Fibroblast of villous mesenchyme (primary cell): ENCODE measurements around the gene KLHDC7B. TPM values are rescaled to one million over a fixed set of nuclear protein-coding genes. Genes with fewer than 3 reads are reported as not detected.

Experiments used
- DNase-seq: peaks from one replicate; pipeline ENCODE4 v3.0.0-alpha.2; 2010; ENCODE audit warnings: low read depth
- H3K4me3 ChIP-seq: 2 replicates; pipeline ENCODE4 v1.5.1; 2011; ENCODE audit warnings: low read depth, mild to moderate bottlenecking, low read length
- total RNA-seq: library from RNA; depleted of rRNA; stranded (reverse); fragments of >200 nt; gene quantifications from 2 replicates; pipeline ENCODE4 v1.2.3, GENCODE V29; 2012
- TF ChIP-seq, protein P1 (sequence below): IDR thresholded peaks from 2 replicates; pipeline ENCODE4 v1.5.1; 2012; ENCODE audit warnings: low read depth, mild to moderate bottlenecking, low read length; ENCODE audit not compliant: insufficient read depth

Gene KLHDC7B
- total RNA-seq, 1 donor: not detected

DNA sequence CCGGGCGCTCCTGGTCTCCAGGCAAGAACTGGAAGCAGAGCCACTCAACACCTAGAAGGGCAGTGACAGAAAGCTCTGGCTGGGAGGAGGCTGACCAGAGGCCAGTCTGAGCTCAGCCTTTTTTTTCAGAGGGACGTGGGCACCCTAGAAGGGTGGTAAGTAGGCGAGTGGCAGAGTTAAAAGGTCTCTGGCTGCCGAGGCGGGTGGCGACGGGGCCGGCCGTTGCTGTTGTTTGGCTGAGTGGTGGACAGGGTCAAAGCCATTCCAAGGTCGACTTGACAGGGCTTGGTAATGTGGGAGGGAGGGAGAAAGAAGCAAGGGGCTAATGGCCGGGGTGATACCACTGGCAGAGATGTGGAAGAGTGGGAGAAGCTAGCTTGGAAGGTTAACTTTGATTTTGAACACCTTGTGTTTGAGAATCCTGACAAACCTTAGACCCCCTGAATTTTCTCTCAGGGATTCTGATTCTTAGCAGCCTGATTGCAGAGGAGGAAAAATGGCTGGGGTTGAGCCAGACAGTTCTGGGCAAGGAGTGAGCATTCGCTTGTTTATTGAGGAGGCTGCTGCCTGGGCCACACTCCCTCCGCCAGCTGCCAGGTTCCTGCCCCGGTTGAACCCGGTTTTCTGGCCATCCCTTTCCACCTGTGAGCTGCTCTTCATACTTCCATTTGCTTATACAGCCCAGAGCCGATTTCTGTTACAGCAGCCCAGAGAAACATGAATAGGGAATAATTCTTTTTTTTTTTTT, 17.9 kb downstream of the KLHDC7B start:
- TF ChIP-seq, protein P1, sequence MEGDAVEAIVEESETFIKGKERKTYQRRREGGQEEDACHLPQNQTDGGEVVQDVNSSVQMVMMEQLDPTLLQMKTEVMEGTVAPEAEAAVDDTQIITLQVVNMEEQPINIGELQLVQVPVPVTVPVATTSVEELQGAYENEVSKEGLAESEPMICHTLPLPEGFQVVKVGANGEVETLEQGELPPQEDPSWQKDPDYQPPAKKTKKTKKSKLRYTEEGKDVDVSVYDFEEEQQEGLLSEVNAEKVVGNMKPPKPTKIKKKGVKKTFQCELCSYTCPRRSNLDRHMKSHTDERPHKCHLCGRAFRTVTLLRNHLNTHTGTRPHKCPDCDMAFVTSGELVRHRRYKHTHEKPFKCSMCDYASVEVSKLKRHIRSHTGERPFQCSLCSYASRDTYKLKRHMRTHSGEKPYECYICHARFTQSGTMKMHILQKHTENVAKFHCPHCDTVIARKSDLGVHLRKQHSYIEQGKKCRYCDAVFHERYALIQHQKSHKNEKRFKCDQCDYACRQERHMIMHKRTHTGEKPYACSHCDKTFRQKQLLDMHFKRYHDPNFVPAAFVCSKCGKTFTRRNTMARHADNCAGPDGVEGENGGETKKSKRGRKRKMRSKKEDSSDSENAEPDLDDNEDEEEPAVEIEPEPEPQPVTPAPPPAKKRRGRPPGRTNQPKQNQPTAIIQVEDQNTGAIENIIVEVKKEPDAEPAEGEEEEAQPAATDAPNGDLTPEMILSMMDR: no peak
- DNase-seq: no peak
- H3K4me3 ChIP-seq: peak overlapping the region; percentile 71

DNA sequence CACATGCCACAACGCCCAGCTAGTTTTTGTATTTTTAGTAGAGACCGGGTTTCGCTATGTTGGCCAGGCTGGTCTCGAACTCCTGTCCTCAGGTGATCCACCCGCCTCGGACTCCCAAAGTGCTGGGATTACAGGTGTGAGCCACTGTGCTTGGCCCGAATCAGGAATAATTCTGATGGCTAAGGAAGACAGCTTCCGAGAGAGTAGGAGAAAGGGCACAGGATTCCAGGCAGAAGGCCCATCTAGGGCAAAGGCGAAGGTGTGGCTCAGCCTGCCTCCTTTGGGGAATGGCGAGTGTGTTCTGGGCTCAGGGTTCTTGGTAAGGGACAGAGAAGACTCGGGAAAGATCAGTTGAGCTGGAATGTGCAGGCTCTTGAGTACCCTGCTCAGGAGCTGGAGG, 18.6 kb downstream of the KLHDC7B start:
- TF ChIP-seq, protein P1: no peak
- no peak overlapping the region for H3K4me3 ChIP-seq
- DNase-seq: no peak

DNA sequence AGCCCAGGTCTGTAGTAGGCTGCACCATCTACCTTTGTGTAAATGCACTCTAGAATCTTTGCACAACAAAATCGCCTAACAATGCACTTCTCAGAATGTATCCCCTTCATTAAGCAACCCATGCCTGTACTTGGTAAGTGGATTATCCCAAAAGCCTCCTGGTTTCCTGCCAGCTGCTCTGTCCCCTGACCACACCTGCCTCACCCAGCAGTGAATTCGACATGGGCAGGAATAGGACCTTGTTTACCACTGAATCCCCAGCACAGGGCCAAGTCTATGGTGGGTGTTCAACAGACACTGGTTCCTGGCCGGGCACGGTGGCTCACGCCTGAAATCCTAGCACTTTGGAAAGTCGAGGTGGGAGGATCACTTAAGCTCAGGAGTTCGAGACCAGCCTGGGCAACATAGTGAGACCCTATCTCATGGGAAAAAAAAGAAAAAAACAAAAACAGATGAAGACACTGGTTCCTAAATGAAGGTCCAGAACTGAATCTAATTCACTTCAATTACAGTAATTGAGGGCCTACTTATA, 22.1 kb downstream of the KLHDC7B start:
- DNase-seq: no peak
- no peak overlapping the region for H3K4me3 ChIP-seq
- TF ChIP-seq, protein P1: no peak

DNA sequence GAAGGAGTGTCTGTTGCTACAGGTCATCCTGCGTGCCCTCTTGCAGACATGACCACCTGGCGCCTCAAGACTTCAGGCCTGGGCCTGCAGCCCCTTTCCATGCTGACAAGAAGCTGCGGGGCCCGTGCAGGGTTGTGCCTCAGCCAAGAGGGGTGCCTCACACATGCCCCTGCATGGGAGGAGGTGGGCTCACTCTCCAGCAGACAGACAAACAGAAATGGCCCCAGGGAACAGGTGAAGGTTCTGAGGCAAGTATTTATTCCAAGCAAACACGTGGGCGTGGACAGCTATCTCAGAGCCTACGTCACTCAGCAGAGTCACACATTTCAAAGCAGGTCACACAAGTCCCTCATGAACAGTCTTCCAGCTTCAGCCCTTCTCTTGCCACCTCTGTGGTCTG, 22.9 kb downstream of the KLHDC7B start:
- no peak overlapping the region for H3K4me3 ChIP-seq
- TF ChIP-seq, protein P1: no peak
- DNase-seq: no peak

DNA sequence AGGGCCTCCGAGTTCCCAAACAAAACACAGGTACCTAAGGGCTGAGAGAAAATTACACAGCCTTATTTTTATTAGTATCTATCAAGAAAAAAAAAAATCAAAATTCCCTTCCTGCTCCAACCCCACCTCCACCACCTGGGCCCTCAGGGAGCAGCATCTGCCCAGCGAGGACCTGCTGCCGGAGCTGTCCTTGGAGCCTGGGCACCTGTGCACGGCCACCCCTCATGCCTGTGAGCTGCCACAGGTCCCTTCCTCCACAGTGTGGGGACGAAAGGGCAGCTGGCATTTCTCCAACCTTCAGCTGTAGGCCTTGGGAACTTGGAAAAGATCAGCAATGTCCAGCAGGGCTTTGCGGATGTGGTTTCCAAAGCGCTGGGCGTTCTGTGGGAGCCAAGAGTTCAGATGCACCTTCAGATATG, 23.4 kb downstream of the KLHDC7B start:
- no peak overlapping the region for H3K4me3 ChIP-seq
- no peak for DNase-seq
- TF ChIP-seq, protein P1: no peak

DNA sequence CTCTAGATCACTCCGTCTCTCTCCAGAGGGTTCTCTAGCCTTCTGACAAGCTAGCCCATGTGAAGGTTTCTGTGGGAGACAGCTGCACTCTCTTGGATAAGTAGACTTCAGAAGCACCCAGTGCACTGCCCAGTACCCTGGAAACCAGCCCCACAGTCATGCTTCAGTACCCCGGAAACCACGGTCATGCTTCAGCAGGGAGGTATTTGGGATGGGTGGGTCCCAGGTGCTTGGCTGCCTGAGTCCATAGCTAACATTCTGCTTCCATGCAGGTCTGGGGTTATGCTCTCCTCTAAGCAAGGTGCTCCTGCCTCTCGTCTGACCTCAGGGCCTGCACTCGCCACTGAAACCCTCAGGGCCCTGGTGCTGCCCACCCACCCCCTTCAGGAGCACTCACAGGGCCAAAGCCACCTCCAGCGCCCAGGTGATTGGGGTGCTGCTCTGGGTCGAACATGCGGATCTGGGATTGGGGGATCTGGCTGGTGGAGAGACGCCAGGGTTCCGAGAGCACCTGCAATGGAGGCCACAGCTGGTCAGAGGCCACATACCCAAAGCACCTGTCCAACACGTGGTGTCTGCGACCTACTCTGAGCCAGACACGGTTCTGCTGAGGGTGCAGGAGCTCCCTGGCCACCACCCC, 24.3 kb downstream of the KLHDC7B start:
- no peak for DNase-seq

More for the DNA sequence above, 24.3 kb downstream of the KLHDC7B start:
- TF ChIP-seq, protein P1: no peak
- H3K4me3 ChIP-seq: no peak overlapping the region
